ENCODE measurements around the gene MOCOS.

GRCh38 chr18:36287653-36288052, 100.4 kb downstream of the MOCOS start:
- TF ChIP-seq ZBTB7A (IDR thresholded peaks at IDR 0.05; ENCODE audit: low read depth) (no peak), CEBPB (IDR thresholded peaks at IDR 0.05) (no peak), TAF1 (IDR thresholded peaks at IDR 0.05; ENCODE audit: low read depth) (no peak), MAX (IDR thresholded peaks at IDR 0.05) (no peak), EP300 (IDR thresholded peaks at IDR 0.05; ENCODE audit: borderline replicate concordance) (no peak), CREB1 (IDR thresholded peaks at IDR 0.05; ENCODE audit: low read depth) (no peak), RAD21 (IDR thresholded peaks at IDR 0.05; ENCODE audit: low read depth) (no peak), YY1 (IDR thresholded peaks at IDR 0.05; ENCODE audit: low read depth) (no peak), REST (IDR thresholded peaks at IDR 0.05; ENCODE audit: low read depth) (no peak), TEAD4 (IDR thresholded peaks at IDR 0.05) (no peak)
